H1 (cell line): ENCODE data around the gene CAMK2A. TPM values are rescaled to one million over a fixed set of nuclear protein-coding genes. Genes with fewer than 3 reads are reported as not detected.

Experiments used
- CTCF ChIA-PET: fragments of 300-600 bp; sonication (Branson Sonifier 250); formaldehyde crosslinking; loops from one replicate; lab custom pipeline; 2021; ENCODE audit not compliant: partially characterized antibody; lab: Charles Lee
- POLR2A ChIA-PET: fragments of 300-600 bp; sonication (Branson Sonifier 250); formaldehyde crosslinking; loops from one replicate; lab custom pipeline; 2021; ENCODE audit warnings: inconsistent platforms; ENCODE audit not compliant: partially characterized antibody; lab: Charles Lee
- DNase-seq, 2 experiments: peaks; one replicate each; pipeline versions ENCODE4 v3.0.0 to v3.0.0-alpha.2; 2010 to 2022; ENCODE audit warnings: low spot score in 2 of 2, low read depth in 1 of 2, mixed read lengths in 1 of 2
- FAIRE-seq: peaks from 2 replicates; lab custom pipeline; 2011; peaks lifted over from hg19 to GRCh38; lab: Jason Lieb, UNC
- H2AFZ ChIP-seq: 2 replicates; pipeline ENCODE4 v1.8.1; 2012; ENCODE audit warnings: low read length, inconsistent platforms
- H2AK5ac ChIP-seq: 2 replicates; pipeline ENCODE4 v1.6.1; 2013; ENCODE audit warnings: low read depth, low read length
- H2BK120ac ChIP-seq: replicated peaks from 2 replicates; pipeline ENCODE3; 2013; ENCODE audit warnings: low read depth, low read length, inconsistent platforms
- H2BK12ac ChIP-seq: 2 replicates; pipeline ENCODE4 v1.6.1; 2013; ENCODE audit warnings: low read depth, low read length
- H2BK15ac ChIP-seq: 2 replicates; pipeline ENCODE4 v1.6.1; 2013; ENCODE audit warnings: low read length
- H2BK20ac ChIP-seq: 2 replicates; pipeline ENCODE4 v1.6.1; 2013; ENCODE audit warnings: low read length
- H2BK5ac ChIP-seq: 2 replicates; pipeline ENCODE4 v1.6.1; 2013; ENCODE audit warnings: low read depth, low read length
- H3K14ac ChIP-seq: 2 replicates; pipeline ENCODE4 v1.6.1; 2013; ENCODE audit warnings: inconsistent platforms; ENCODE audit not compliant: insufficient read length
- H3K18ac ChIP-seq: 2 replicates; pipeline ENCODE4 v1.6.1; 2013; ENCODE audit warnings: low read length; ENCODE audit errors: extremely low read depth
- H3K23ac ChIP-seq: 2 replicates; pipeline ENCODE4 v1.6.1; 2013; ENCODE audit warnings: inconsistent platforms; ENCODE audit not compliant: insufficient read length
- H3K23me2 ChIP-seq: 2 replicates; pipeline ENCODE4 v1.6.1; 2013; ENCODE audit warnings: low read depth, low read length
- H3K27ac ChIP-seq: 2 replicates; pipeline ENCODE4 v1.6.1; 2011; ENCODE audit warnings: low read depth, low read length, inconsistent platforms
- H3K27me3 ChIP-seq, 4 experiments: replicated peaks in 1 of 4; 1 replicate in 1 of 4; 2 replicates in 3 of 4; pipeline versions ENCODE4 v1.6.1 to v1.8.1; 2011 to 2013; ENCODE audit warnings: low read length in 3 of 4, mild to moderate bottlenecking in 3 of 4, inconsistent platforms in 2 of 4, mixed read lengths in 2 of 4, moderate library complexity in 1 of 4; ENCODE audit not compliant: control insufficient read depth in 3 of 4, insufficient read depth in 3 of 4; ENCODE audit errors: extremely low read depth in 1 of 4
- H3K36me3 ChIP-seq, 4 experiments: 2 replicates each; pipeline versions ENCODE4 v1.6.1 to v1.8.1; 2011 to 2013; ENCODE audit warnings: mild to moderate bottlenecking in 4 of 4, low read length in 3 of 4, moderate library complexity in 2 of 4, control low read depth in 1 of 4, inconsistent platforms in 1 of 4; ENCODE audit not compliant: insufficient read depth in 4 of 4, control insufficient read depth in 2 of 4
- H3K4ac ChIP-seq: replicated peaks from 2 replicates; pipeline ENCODE3; 2013; ENCODE audit warnings: low read length, low read depth, mixed read lengths, inconsistent platforms; ENCODE audit not compliant: insufficient read length
- H3K4me1 ChIP-seq, 4 experiments: replicated peaks in 1 of 4; 1 replicate in 1 of 4; 2 replicates in 3 of 4; pipeline versions ENCODE4 v1.6.1 to v1.8.1; 2011 to 2013; ENCODE audit warnings: low read length in 3 of 4, inconsistent platforms in 2 of 4, mixed read lengths in 1 of 4; ENCODE audit not compliant: insufficient read depth in 4 of 4, control insufficient read depth in 3 of 4
- H3K4me2 ChIP-seq, 2 experiments: 2 replicates each; pipeline versions ENCODE4 v1.6.1 to v1.8.1; 2011 to 2013; ENCODE audit warnings: low read depth in 2 of 2, low read length in 2 of 2, control low read depth in 1 of 2, inconsistent platforms in 1 of 2, mild to moderate bottlenecking in 1 of 2; ENCODE audit not compliant: insufficient read depth in 1 of 2
- H3K4me3 ChIP-seq, 4 experiments: fragments of 200-600, 300-600 bp in 1 of 4; sonication (generic), shearing (Covaris generic), sonication (Bioruptor Twin) in 1 of 4; 2 replicates each; pipeline versions ENCODE4 v1.5.1 to v1.8.1; 2011 to 2016; ENCODE audit warnings: low read length in 4 of 4, low read depth in 3 of 4, control low read depth in 2 of 4, inconsistent platforms in 2 of 4, mild to moderate bottlenecking in 2 of 4, mixed read lengths in 1 of 4, moderate library complexity in 1 of 4; ENCODE audit not compliant: insufficient read depth in 2 of 4; ENCODE audit errors: extremely low read depth in 1 of 4
- H3K56ac ChIP-seq: replicated peaks from 2 replicates; pipeline ENCODE3; 2013; ENCODE audit warnings: low read depth, mild to moderate bottlenecking, mixed read lengths, low read length, inconsistent platforms; ENCODE audit not compliant: insufficient read length
- H3K79me1 ChIP-seq: 2 replicates; pipeline ENCODE4 v1.6.1; 2013; ENCODE audit warnings: low read depth, low read length, control low read depth
- H3K79me2 ChIP-seq, 2 experiments: 2 replicates each; pipeline versions ENCODE4 v1.6.1 to v1.8.1; 2012 to 2013; ENCODE audit warnings: low read length in 2 of 2, mild to moderate bottlenecking in 2 of 2, inconsistent platforms in 1 of 2; ENCODE audit not compliant: insufficient read depth in 2 of 2, control insufficient read depth in 1 of 2
- H3K9ac ChIP-seq, 4 experiments: replicated peaks in 1 of 4; 1 replicate in 1 of 4; 2 replicates in 3 of 4; pipeline versions ENCODE4 v1.6.1 to v1.8.1; 2011 to 2013; ENCODE audit warnings: low read depth in 3 of 4, low read length in 3 of 4, control low read depth in 2 of 4, mild to moderate bottlenecking in 2 of 4, moderate library complexity in 2 of 4, inconsistent platforms in 1 of 4; ENCODE audit errors: extremely low read depth in 1 of 4
- H3K9me3 ChIP-seq, 2 experiments: 2 replicates each; pipeline versions ENCODE4 v1.6.1 to v1.8.1; 2012 to 2013; ENCODE audit warnings: mild to moderate bottlenecking in 2 of 2, moderate library complexity in 2 of 2, control low read depth in 1 of 2, inconsistent platforms in 1 of 2, low read depth in 1 of 2, low read length in 1 of 2, mixed read lengths in 1 of 2; ENCODE audit not compliant: insufficient read depth in 2 of 2
- H4K20me1 ChIP-seq, 2 experiments: replicated peaks in 1 of 2; 2 replicates each; pipeline versions ENCODE3 to v1.8.1; 2011 to 2013; ENCODE audit warnings: inconsistent platforms in 2 of 2, low read length in 2 of 2, mild to moderate bottlenecking in 1 of 2; ENCODE audit not compliant: insufficient read depth in 2 of 2, control insufficient read depth in 1 of 2
- H4K5ac ChIP-seq: 2 replicates; pipeline ENCODE4 v1.6.1; 2013; ENCODE audit warnings: low read length, low read depth, mixed read lengths, inconsistent platforms; ENCODE audit not compliant: insufficient read length
- H4K8ac ChIP-seq: 2 replicates; pipeline ENCODE4 v1.8.0; 2013; ENCODE audit warnings: mild to moderate bottlenecking, moderate library complexity, low read length, inconsistent platforms; ENCODE audit not compliant: insufficient read depth; ENCODE audit errors: extremely low read depth
- H4K91ac ChIP-seq: replicated peaks from 2 replicates; pipeline ENCODE3; 2013; ENCODE audit warnings: low read length, mixed read lengths, inconsistent platforms; ENCODE audit not compliant: insufficient read length
- WGBS, 2 experiments: shearing (Covaris generic) in 1 of 2; methylation state at CpG; one replicate each; pipeline versions ENCODE4 v1.1.6 to v1.1.7; 2013 to 2015; ENCODE audit warnings: low lambda C conversion rate in 2 of 2, mixed read lengths in 2 of 2, inconsistent platforms in 1 of 2, low coverage in 1 of 2, missing lambda C conversion rate in 1 of 2; ENCODE audit not compliant: insufficient replicate concordance in 2 of 2, insufficient coverage in 1 of 2, insufficient read length in 1 of 2; ENCODE audit errors: extremely low coverage in 1 of 2, missing lambda C conversion rate in 1 of 2; 5-methylcytosine and 5-hydroxymethylcytosine counted together
- polyA plus RNA-seq, 7 experiments: library from polyadenylated mRNA; depleted of rRNA in 3 of 7; stranded (reverse) in 5 of 7; unstranded in 2 of 7; fragments of >200 nt in 5 of 7; fragments of 200-250 nt in 2 of 7; gene quantifications; 1 replicate in 5 of 7; 2 replicates in 1 of 7; 4 replicates in 1 of 7; pipeline versions ENCODE4 v1.2.1 to v1.2.3, GENCODE V29; 2011 to 2013; ENCODE audit warnings: missing spikeins in 2 of 7, mixed read lengths in 2 of 7
- total RNA-seq: library from RNA; stranded (reverse); fragmentation: NEBNext Ultra II Directional; extraction: Animal tissue kit (Norgen Biotek cat#: 25700); gene quantifications from 2 replicates; pipeline ENCODE4 v1.2.1, GENCODE V29; 2021
- TF ChIP-seq, protein P1 (sequence below): IDR thresholded peaks from 2 replicates; pipeline ENCODE4 v1.6.1; 2012; ENCODE audit warnings: inconsistent platforms

CAMK2A gene
- total and polyA plus RNA-seq, 2 of the 8 experiments (the other 6 are each of a cell fraction or from before 2014, with no cell fraction given), result 0.20 to 0.28 TPM

DNA sequence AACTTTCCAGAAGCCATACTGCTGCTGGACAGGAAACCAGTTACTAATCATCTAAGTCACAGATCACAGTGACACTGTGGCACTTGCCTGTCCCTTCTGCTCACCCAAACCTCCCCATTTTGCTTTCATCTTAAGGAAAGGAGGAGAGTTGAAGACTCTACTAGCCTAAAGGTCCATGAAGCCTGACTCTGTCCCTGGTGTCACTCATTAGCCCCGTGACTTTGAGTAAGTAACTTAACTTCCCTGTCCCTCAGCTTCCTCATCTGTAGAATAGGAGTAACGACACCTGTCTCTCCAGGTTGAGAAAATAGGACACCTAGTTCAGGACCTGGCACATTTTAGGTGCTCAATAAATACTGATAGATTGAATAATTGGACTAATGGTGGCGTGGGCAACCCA lies 100.2 kb downstream of the CAMK2A start:
- Histone ChIP-seq H3K18ac (no peak overlapping the region), H3K4me2 (peak overlapping the region; percentile 78 to 87), H2BK5ac (no peak overlapping the region), H3K27ac (no peak overlapping the region), H2BK15ac (no peak overlapping the region), H3K9me3 (no peaks in the 10 kb centered on the region), H3K79me1 (no peaks in the 10 kb centered on the region), H3K36me3 (no peaks in the 10 kb centered on the region), H2AK5ac (no peak overlapping the region), H4K8ac (no peak overlapping the region), H3K79me2 (no peaks in the 10 kb centered on the region), H3K27me3 (peaks cover 29 to 65% (median 60%) of the 10 kb centered on the region in 4 experiments), H4K20me1 (peaks cover 1 to 3% of the 10 kb centered on the region in 2 experiments), H2BK20ac (no peak overlapping the region), H3K23ac (no peak overlapping the region), H3K4me3 (peak overlapping the region in 2 of 4 experiments; percentile 31 to 61; a peak in 2 of 8 replicates), H4K5ac (no peak overlapping the region), H2BK12ac (no peak overlapping the region), H3K56ac (no peak overlapping the region), H3K14ac (no peak overlapping the region), H2AFZ (no peak overlapping the region), H3K4me1 (peaks cover 4 to 26% (median 8%) of the 10 kb centered on the region in 4 experiments), H3K9ac (no peak overlapping the region), H3K23me2 (peaks cover 6% of the 10 kb centered on the region; the same call in 1 of the 2 replicates), H3K4ac (no peak overlapping the region), H4K91ac (no peak overlapping the region), H2BK120ac (no peak overlapping the region)
- ChIA-PET POLR2A (no interaction called here), CTCF (interaction anchor here (1.1 to 23.7 kb wide), 7 partner anchors 10 to 65 kb away, joined by 3 to 302 read pairs (median 5); no protein-coding TSS in a partner anchor)
- TF ChIP-seq, protein P1, sequence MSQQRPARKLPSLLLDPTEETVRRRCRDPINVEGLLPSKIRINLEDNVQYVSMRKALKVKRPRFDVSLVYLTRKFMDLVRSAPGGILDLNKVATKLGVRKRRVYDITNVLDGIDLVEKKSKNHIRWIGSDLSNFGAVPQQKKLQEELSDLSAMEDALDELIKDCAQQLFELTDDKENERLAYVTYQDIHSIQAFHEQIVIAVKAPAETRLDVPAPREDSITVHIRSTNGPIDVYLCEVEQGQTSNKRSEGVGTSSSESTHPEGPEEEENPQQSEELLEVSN, result no peak
- FAIRE-seq (no peak), DNase-seq (no peak)
- 74% methylated on average over 3 of the region's 3 CpGs; no CpG with 5 or more reads in 1 of the 2 experiments for WGBS, 2 experiments
